ENCODE measurements around the gene TIMM50.

DNA sequence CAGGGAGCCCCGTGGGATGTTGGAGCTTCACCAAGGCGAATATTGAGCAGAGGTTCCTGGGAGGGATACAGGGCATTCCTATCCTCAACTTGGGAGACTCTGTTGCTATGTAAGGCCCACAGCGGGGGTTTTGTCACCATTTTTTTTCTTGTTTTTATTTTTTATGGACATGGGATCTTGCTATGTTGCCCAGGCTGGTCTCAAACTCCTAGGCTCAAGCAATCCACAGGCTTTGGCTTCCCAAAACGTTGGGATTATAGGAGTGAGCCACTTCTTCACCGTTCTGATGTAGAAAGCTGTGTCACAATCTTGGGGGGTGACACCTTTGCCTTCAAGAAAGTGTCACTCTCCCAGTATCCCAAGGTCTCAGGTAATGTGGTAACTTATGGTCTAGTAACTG is 20.7 kb downstream of the TIMM50 start:
- TF ChIP-seq, protein P1, sequence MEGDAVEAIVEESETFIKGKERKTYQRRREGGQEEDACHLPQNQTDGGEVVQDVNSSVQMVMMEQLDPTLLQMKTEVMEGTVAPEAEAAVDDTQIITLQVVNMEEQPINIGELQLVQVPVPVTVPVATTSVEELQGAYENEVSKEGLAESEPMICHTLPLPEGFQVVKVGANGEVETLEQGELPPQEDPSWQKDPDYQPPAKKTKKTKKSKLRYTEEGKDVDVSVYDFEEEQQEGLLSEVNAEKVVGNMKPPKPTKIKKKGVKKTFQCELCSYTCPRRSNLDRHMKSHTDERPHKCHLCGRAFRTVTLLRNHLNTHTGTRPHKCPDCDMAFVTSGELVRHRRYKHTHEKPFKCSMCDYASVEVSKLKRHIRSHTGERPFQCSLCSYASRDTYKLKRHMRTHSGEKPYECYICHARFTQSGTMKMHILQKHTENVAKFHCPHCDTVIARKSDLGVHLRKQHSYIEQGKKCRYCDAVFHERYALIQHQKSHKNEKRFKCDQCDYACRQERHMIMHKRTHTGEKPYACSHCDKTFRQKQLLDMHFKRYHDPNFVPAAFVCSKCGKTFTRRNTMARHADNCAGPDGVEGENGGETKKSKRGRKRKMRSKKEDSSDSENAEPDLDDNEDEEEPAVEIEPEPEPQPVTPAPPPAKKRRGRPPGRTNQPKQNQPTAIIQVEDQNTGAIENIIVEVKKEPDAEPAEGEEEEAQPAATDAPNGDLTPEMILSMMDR (IDR thresholded peaks at IDR 0.05): no peak
- TF ChIP-seq POLR2A (IDR thresholded peaks at IDR 0.05): no peak

Measured in testis (tissue), 2 donors.